GM12864 (cell line): ENCODE data around the gene HOXD12.

Experiments used
- DNase-seq: peaks from one replicate; pipeline ENCODE4 v3.0.0-alpha.2; 2011; ENCODE audit warnings: low read depth
- H3K4me3 ChIP-seq: 2 replicates; pipeline ENCODE4 v1.5.1; 2011; ENCODE audit warnings: mild to moderate bottlenecking, low read depth, low read length, control low read depth
- TF ChIP-seq, protein P1 (sequence below): IDR thresholded peaks from 2 replicates; pipeline ENCODE4 v1.5.1; 2011; ENCODE audit warnings: low read depth, mild to moderate bottlenecking, moderate library complexity, low read length, control low read depth, inconsistent platforms; ENCODE audit errors: missing control alignments

Gene HOXD12

DNA sequence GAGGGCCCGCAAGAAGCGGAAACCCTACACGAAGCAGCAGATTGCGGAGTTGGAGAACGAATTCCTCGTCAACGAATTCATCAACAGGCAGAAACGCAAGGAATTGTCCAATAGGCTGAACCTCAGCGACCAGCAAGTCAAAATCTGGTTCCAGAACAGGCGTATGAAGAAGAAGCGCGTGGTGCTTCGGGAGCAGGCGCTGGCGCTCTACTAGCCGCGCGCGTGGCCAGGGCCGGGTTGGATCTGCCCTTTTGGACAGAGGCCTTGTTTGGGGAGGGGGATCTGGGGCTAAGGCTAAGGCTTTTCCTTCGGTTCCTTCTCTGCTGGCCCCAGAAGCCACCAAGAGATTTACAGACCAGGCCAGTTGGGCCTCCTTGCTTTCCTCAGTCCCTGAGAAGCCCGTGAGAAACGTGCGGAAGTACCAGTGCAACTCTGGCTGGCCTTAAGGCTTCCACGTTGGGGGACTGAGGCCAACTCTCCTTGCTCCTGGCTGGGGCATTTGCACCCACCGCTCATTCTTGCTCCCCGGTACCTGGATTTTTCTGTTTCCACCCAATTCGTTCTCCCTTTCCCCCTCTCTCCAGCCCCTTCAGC lies 1.0 kb downstream of the HOXD12 start:
- H3K4me3 ChIP-seq: no peak overlapping the region
- DNase-seq: no peak
- TF ChIP-seq, protein P1, sequence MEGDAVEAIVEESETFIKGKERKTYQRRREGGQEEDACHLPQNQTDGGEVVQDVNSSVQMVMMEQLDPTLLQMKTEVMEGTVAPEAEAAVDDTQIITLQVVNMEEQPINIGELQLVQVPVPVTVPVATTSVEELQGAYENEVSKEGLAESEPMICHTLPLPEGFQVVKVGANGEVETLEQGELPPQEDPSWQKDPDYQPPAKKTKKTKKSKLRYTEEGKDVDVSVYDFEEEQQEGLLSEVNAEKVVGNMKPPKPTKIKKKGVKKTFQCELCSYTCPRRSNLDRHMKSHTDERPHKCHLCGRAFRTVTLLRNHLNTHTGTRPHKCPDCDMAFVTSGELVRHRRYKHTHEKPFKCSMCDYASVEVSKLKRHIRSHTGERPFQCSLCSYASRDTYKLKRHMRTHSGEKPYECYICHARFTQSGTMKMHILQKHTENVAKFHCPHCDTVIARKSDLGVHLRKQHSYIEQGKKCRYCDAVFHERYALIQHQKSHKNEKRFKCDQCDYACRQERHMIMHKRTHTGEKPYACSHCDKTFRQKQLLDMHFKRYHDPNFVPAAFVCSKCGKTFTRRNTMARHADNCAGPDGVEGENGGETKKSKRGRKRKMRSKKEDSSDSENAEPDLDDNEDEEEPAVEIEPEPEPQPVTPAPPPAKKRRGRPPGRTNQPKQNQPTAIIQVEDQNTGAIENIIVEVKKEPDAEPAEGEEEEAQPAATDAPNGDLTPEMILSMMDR: no peak

GRCh38 chr2:176101216-176101830 lies 1.7 kb downstream of the HOXD12 start:
- TF ChIP-seq, protein P1: no peak
- no peak for DNase-seq
- no peak overlapping the region for H3K4me3 ChIP-seq

DNA sequence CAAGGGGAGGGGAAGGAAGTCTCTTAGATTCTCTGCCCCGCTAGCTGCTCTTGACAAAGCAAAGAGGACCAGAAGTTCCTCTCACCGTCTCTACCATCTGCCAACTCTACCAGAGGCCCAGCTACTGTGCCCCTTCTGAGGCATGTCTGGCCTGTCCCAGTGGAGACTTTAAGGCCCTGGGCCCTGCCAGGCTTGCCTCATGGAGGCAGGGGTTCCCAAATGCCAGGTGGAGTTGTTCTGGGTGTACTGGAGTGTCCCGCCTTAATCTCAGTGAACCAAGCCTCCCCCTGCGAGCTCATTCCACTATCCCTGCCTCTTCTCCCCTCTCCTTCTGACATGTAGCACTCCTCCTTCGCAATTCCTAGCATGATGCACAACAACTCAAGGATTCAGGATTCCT lies 2.2 kb downstream of the HOXD12 start:
- no peak for DNase-seq

DNA sequence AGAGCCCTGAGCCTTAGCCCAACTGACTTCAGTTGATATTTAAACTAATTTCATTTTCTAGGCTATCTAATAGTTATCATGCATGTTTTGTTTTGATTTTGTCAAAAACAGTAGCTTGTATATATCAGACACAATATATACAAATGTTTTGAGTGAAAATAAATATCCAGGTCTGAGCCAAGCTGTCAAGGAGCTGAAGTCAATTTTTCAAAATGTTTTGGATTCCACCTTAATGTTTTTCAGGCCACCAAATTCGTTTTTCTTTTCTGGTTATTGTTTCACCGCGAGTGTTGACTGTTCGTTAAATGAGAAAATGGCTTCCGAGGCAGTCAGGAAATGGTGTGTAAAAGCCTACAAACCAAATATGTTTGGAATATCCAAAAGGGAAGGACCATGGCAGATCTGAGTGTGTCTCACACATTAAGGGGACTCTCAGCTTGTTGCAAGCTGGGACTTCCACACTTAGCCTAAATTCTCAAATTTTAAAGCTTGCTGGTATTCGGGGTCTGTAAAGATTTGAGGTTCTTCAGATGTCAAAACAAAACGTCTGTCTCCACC lies 2.8 kb downstream of the HOXD12 start:
- no peak overlapping the region for H3K4me3 ChIP-seq
- DNase-seq: no peak
- TF ChIP-seq, protein P1: no peak

More for the DNA sequence above, 2.2 kb downstream of the HOXD12 start:
- TF ChIP-seq, protein P1: no peak
- H3K4me3 ChIP-seq: no peak overlapping the region

GRCh38 chr2:176103194-176103593 lies 3.6 kb downstream of the HOXD12 start:
- H3K4me3 ChIP-seq: no peak overlapping the region
- no peak for DNase-seq
- TF ChIP-seq, protein P1: no peak

DNA sequence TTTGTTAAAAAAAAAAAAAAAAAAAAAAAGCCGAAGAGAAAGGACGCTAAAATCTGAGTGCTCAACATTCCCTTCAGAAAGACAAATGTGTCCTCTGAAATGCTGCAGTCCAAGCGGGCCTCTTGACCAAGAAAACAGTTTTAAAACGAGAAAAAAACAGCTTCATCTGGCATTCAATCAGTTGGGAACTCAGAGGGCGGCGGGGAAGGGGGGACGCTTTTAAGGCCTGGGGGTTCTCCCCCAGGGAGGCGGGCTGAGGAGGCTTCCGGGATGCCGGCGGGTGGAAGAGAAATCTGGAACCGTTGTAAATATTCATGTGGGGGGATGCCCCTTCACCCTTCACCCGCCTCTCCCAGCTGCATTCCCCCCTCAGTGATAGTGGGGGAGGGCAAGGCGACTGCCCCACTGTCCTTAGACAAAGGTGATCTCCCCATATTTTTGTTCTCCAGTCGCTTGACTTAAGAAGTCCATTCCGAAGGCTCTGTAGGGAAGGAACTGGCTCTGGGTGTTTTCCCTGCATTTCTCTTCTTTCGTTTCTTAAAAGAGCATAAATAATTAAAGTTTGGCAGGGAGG lies 4.2 kb downstream of the HOXD12 start:
- no peak for DNase-seq
- no peak overlapping the region for H3K4me3 ChIP-seq
- TF ChIP-seq, protein P1: no peak
